GM18951 (cell line): ENCODE results near the gene ZAP70.

Experiments
- POLR2A ChIP-seq: IDR thresholded peaks from 4 replicates; pipeline ENCODE4 v1.6.1; 2011; ENCODE audit warnings: mild to moderate bottlenecking; ENCODE audit not compliant: insufficient read length, insufficient read depth; ENCODE audit errors: extremely low read depth
- in situ Hi-C: fragments of 300-500 bp; cut with MboI; formaldehyde crosslinking; loops from one replicate; pipeline ENCODE4 v1.12.0; 2022; ENCODE audit warnings: low sequenced_read_pairs, mixed read lengths, inconsistent platforms; ENCODE audit not compliant: unreplicated experiment

Gene ZAP70

GRCh38 chr2:97736608-97737330, 23.4 kb downstream of the ZAP70 start:
- in situ Hi-C loops: no loop called here
- TF ChIP-seq POLR2A: no peak

GRCh38 chr2:97737421-97738178, 24.2 kb downstream of the ZAP70 start:
- TF ChIP-seq POLR2A: no peak
- in situ Hi-C loops: no loop called here

- in situ Hi-C loops: no loop called here
Measured at GRCh38 chr2:97738179-97739019, 25.0 kb downstream of the ZAP70 start.

GRCh38 chr2:97739020-97739892, 25.9 kb downstream of the ZAP70 start:
- TF ChIP-seq POLR2A: no peak
- in situ Hi-C loops: no loop called here

More at GRCh38 chr2:97738179-97739019, 25.0 kb downstream of the ZAP70 start:
- TF ChIP-seq POLR2A: no peak

- TF ChIP-seq POLR2A: no peak
- in situ Hi-C loops: no loop called here
Measured at GRCh38 chr2:97739893-97740245, 26.5 kb downstream of the ZAP70 start.

GRCh38 chr2:97740590-97741182, 27.3 kb downstream of the ZAP70 start:
- in situ Hi-C loops: no loop called here
- TF ChIP-seq POLR2A: no peak

GRCh38 chr2:97741251-97741650, 27.9 kb downstream of the ZAP70 start:
- in situ Hi-C loops: no loop called here
- TF ChIP-seq POLR2A: no peak

- in situ Hi-C loops: no loop called here
Measured at GRCh38 chr2:97741686-97742085, 28.3 kb downstream of the ZAP70 start.

GRCh38 chr2:97742381-97742847, 29.0 kb downstream of the ZAP70 start:
- no peak for TF ChIP-seq POLR2A
- in situ Hi-C loops: no loop called here

More at GRCh38 chr2:97741686-97742085, 28.3 kb downstream of the ZAP70 start:
- TF ChIP-seq POLR2A: no peak

GRCh38 chr2:97743913-97744312, 30.5 kb downstream of the ZAP70 start:
- no peak for TF ChIP-seq POLR2A
- in situ Hi-C loops: no loop called here

- in situ Hi-C loops: no loop called here
- no peak for TF ChIP-seq POLR2A
Measured at GRCh38 chr2:97745474-97746174, 32.2 kb downstream of the ZAP70 start.
